ENCODE results near the gene NDUFA6. TPM values are rescaled to one million over a fixed set of nuclear protein-coding genes. Genes with fewer than 3 reads are reported as not detected.
"Not testable (repeated sequence)": the region's sequence is repeated elsewhere in the genome, so short reads cannot be mapped to it uniquely, and the experiment has no call there.

Gene NDUFA6
- 119 and 124 TPM in 2 replicates for total RNA-seq (2022)
- percentile 94 among the genes with signal in this experiment for Bru-seq, nascent RNA
- percentile 94 among the genes with signal in this experiment for BruChase-seq, experiment 1, labeled RNA remaining after a 2-hour chase
- BruChase-seq, experiment 2, labeled RNA remaining after a 6-hour chase: percentile 97 among the genes with signal in this experiment
- long read RNA-seq, transcript NDUFA6-202 (3 exons, 1,256 nt): major isoform, 319 of 330 reads
- long read RNA-seq, transcript NDUFA6-201 (2 exons, 475 nt): minor isoform, 5 of 330 reads
- long read RNA-seq, partial matches to known transcripts: 1 of 330 reads
- long read RNA-seq, other reads (novel, unspliced or antisense): 5 of 330 reads

DNA sequence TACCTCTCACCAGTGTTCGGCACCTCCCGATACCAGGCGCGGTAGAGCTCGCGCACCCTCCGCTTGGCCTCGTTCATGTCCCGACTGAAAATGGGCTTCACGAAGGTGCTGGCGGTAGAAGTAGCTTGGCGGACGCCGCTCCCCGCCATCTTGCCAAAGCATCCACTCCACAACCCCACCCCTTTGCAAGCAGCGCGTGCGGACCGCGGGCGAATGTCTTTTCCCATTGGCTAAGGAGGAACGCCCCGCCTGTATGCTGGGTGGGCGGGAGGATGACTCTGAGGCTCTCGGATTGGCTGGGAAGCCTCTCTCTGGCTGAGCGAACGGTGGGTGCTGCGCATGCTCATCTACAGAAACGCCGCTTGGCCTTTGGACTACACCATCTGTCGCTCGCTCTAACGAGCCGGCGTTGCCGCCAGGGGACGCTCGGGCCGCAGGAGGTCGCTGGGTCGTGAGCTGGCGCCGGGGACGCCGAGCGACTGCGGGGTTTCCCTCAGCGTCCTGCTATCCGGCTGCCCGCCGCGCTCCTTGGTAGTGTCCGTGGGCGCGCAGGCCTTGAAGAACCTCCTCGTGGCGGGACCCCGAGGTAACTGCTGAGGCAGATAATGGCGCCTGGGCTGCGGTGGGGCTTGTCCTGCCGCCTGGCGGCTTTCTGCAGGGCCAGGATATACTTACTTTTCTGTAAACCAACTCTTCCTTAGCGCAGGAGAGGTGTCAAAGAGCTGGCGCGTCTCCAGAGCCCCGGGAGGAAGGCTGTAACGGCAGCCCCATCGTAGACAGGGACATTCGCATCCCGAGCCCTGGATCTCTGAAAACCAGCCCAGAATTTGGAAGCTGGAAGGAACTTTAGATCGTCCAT, at the start of gene NDUFA6:
Gene NDUFA6, minus strand, starts transcription at position 177 of the 859 bp plus-strand sequence. Its CDS starts 28 bp downstream, at position 149.
- H3K4me3 ChIP-seq (ENCODE audit: low read depth, low read length): peak within 1 kb of the TSS; percentile 94
- ChIA-PET CTCF (interaction anchor here (0.5 to 2.6 kb wide), 15 partner anchors 10 to 394 kb away, joined by 3 to 46 read pairs (median 4); partner anchors contain the start of genes CENPM, NAGA and SMDT1), POLR2A (interaction anchor here (0.5 to 2.7 kb wide), 9 partner anchors 11 to 362 kb away, joined by 3 to 15 read pairs (median 3); partner anchors contain the start of gene SMDT1)
- no peaks in the 10 kb centered on the region for H3K9me3 ChIP-seq
- peaks cover 9% of the 10 kb centered on the region for H3K4me1 Mint-ChIP-seq (ENCODE audit: low read depth, unreplicated experiment)
- no peaks in the 10 kb centered on the region; the same call in 1 of the 2 replicates for H3K36me3 ChIP-seq (ENCODE audit: control insufficient read depth, insufficient read depth, low read length)
- H3K36me3 Mint-ChIP-seq (ENCODE audit: insufficient read depth, unreplicated experiment): peaks cover 44% of the 10 kb centered on the region
- no peaks in the 10 kb centered on the region for H3K4me1 ChIP-seq
- no peaks in the 10 kb centered on the region for H3K27me3 ChIP-seq (replicated peaks; ENCODE audit: control insufficient read depth, insufficient read depth, low read length)
- BruUV-seq (replicated peaks): no TSS peak
- TF ChIP-seq, protein P1, sequence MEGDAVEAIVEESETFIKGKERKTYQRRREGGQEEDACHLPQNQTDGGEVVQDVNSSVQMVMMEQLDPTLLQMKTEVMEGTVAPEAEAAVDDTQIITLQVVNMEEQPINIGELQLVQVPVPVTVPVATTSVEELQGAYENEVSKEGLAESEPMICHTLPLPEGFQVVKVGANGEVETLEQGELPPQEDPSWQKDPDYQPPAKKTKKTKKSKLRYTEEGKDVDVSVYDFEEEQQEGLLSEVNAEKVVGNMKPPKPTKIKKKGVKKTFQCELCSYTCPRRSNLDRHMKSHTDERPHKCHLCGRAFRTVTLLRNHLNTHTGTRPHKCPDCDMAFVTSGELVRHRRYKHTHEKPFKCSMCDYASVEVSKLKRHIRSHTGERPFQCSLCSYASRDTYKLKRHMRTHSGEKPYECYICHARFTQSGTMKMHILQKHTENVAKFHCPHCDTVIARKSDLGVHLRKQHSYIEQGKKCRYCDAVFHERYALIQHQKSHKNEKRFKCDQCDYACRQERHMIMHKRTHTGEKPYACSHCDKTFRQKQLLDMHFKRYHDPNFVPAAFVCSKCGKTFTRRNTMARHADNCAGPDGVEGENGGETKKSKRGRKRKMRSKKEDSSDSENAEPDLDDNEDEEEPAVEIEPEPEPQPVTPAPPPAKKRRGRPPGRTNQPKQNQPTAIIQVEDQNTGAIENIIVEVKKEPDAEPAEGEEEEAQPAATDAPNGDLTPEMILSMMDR (IDR thresholded peaks at IDR 0.05; ENCODE audit: insufficient read depth in 1 of 2, low read depth in 1 of 2, low read length in 1 of 2, severe bottlenecking in 1 of 2, unreplicated experiment in 1 of 2): peak; percentile 67 to 96
- peak within 1 kb of the TSS; percentile 99 for H3K27ac Mint-ChIP-seq (ENCODE audit: unreplicated experiment)
- peak; percentile 98 to 99 for DNase-seq
- no peaks in the 10 kb centered on the region for H3K27me3 Mint-ChIP-seq (ENCODE audit: insufficient read depth, unreplicated experiment)
- intact Hi-C loops (cut with micrococcal nuclease; ENCODE audit: unreplicated experiment): loop anchor here (1.0 to 10.0 kb wide), 8 partner anchors 12 to 353 kb away; partner anchors contain the start of genes PHETA2 and SMDT1
- peak within 1 kb of the TSS; percentile 93 for H3K4me3 Mint-ChIP-seq (ENCODE audit: unreplicated experiment)
- H3K9me3 Mint-ChIP-seq (ENCODE audit: unreplicated experiment): peaks cover 10% of the 10 kb centered on the region

DNA sequence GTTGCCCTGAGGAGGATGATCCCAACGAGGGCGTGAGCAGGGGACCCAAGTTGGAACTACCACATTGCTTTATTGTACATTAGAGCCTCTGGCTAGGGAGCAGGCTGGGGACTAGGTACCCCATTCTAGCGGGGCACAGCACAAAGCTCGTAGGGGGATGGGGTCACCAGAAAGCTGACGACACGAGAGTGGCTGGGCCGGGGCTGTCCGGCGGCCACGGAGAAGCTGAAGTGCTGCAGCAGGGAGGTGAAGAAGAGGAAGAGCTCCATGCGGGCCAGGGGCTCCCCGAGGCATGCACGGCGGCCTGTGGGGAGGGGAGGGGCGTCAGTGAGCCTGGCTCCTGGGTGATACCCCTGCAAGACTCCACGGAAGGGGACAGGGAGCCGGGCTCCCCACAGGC, 49.6 kb upstream of the NDUFA6 start:
- intact Hi-C loops (cut with micrococcal nuclease; ENCODE audit: unreplicated experiment); H3K27ac Mint-ChIP-seq (ENCODE audit: unreplicated experiment); DNase-seq; H3K4me1 Mint-ChIP-seq (ENCODE audit: low read depth, unreplicated experiment); POLR2A ChIA-PET; H3K27me3 ChIP-seq (replicated peaks; ENCODE audit: control insufficient read depth, insufficient read depth, low read length); H3K36me3 ChIP-seq (ENCODE audit: control insufficient read depth, insufficient read depth, low read length); H3K9me3 ChIP-seq; H3K4me1 ChIP-seq; H3K27me3 Mint-ChIP-seq (ENCODE audit: insufficient read depth, unreplicated experiment); BruUV-seq (replicated peaks); H3K9me3 Mint-ChIP-seq (ENCODE audit: unreplicated experiment); H3K4me3 ChIP-seq (ENCODE audit: low read depth, low read length); CTCF ChIA-PET; H3K4me3 Mint-ChIP-seq (ENCODE audit: unreplicated experiment): not testable (repeated sequence)
- H3K36me3 Mint-ChIP-seq (ENCODE audit: insufficient read depth, unreplicated experiment): peaks cover 15% of the 10 kb centered on the region

DNA sequence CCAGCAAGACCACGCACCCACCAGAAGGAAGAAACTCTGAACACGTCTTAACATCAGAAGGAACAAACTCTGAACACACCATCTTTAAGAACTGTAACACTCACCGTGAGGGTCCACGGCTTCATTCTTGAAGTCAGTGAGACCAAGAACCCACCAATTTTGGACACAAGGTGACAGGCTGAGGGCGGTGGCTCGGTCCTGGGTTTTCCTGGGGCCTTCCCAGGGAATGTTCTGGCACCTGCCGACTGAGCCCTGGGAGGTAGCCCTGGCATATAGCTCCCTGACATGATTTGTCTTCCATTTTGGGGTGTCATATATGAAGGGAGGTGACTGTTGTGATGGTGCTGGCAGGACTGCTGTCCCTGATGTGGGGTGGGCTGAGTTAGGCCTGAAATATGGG, 48.9 kb upstream of the NDUFA6 start:
- H3K4me1 ChIP-seq; H3K36me3 ChIP-seq (ENCODE audit: control insufficient read depth, insufficient read depth, low read length); H3K27me3 ChIP-seq (replicated peaks; ENCODE audit: control insufficient read depth, insufficient read depth, low read length); H3K4me1 Mint-ChIP-seq (ENCODE audit: low read depth, unreplicated experiment); H3K27ac Mint-ChIP-seq (ENCODE audit: unreplicated experiment); H3K9me3 Mint-ChIP-seq (ENCODE audit: unreplicated experiment); CTCF ChIA-PET; BruUV-seq (replicated peaks); H3K4me3 Mint-ChIP-seq (ENCODE audit: unreplicated experiment); intact Hi-C loops (cut with micrococcal nuclease; ENCODE audit: unreplicated experiment); POLR2A ChIA-PET; H3K9me3 ChIP-seq; H3K4me3 ChIP-seq (ENCODE audit: low read depth, low read length); H3K27me3 Mint-ChIP-seq (ENCODE audit: insufficient read depth, unreplicated experiment); DNase-seq: not testable (repeated sequence)
- peaks cover 11% of the 10 kb centered on the region for H3K36me3 Mint-ChIP-seq (ENCODE audit: insufficient read depth, unreplicated experiment)

DNA sequence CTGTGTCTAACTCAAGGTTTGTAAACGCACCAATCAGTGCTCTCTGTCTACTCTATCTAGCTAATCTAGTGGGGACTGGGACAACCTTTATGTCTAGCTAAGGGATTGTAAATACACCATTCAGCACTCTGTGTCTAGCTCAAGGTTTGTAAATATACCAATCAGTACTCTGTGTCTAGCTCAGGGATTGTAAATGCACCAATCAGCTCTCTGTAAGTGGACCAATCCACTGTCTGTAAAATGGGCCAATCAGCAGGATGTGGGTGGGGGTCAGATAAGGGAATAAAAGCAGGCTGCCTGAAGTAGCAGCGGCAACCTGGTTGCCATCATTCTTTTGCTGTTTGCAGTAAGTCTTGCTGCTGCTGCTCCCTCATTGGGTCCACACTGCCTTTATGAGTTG, 48.4 kb upstream of the NDUFA6 start:
- no peaks in the 10 kb centered on the region for H3K27me3 ChIP-seq (replicated peaks; ENCODE audit: control insufficient read depth, insufficient read depth, low read length)
- BruUV-seq (replicated peaks): no TSS peak
- no peaks in the 10 kb centered on the region for H3K27me3 Mint-ChIP-seq (ENCODE audit: insufficient read depth, unreplicated experiment)
- H3K4me1 Mint-ChIP-seq (ENCODE audit: low read depth, unreplicated experiment): no peaks in the 10 kb centered on the region
- H3K9me3 Mint-ChIP-seq (ENCODE audit: unreplicated experiment): no peaks in the 10 kb centered on the region
- no peaks in the 10 kb centered on the region for H3K9me3 ChIP-seq
- H3K36me3 Mint-ChIP-seq (ENCODE audit: insufficient read depth, unreplicated experiment): peaks cover 11% of the 10 kb centered on the region
- ChIA-PET POLR2A (no interaction called here), CTCF (no interaction called here)
- H3K4me3 ChIP-seq (ENCODE audit: low read depth, low read length): no peak overlapping the region
- no peak for DNase-seq
- intact Hi-C loops (cut with micrococcal nuclease; ENCODE audit: unreplicated experiment): no loop called here
- TF ChIP-seq, protein P1 (IDR thresholded peaks at IDR 0.05; ENCODE audit: insufficient read depth in 1 of 2, low read depth in 1 of 2, low read length in 1 of 2, severe bottlenecking in 1 of 2, unreplicated experiment in 1 of 2): no peak
- no peaks in the 10 kb centered on the region for H3K36me3 ChIP-seq (ENCODE audit: control insufficient read depth, insufficient read depth, low read length)
- no peaks in the 10 kb centered on the region for H3K4me1 ChIP-seq
- no peak overlapping the region for H3K4me3 Mint-ChIP-seq (ENCODE audit: unreplicated experiment)
- no peak overlapping the region for H3K27ac Mint-ChIP-seq (ENCODE audit: unreplicated experiment)

Data from Caco-2 (cell line).